Upper lobe of left lung (tissue), 6 donors: ENCODE measurements around the gene MVB12B. TPM values are rescaled to one million over a fixed set of nuclear protein-coding genes. Genes with fewer than 3 reads are reported as not detected.

Experiments
- ATAC-seq, 2 donors: fragments of 200-7000 bp; cut with Tn5 transposase; one replicate each; pipeline ENCODE4 v1.9.1; 2022; ENCODE audit warnings: mild to moderate bottlenecking in 2 of 2, moderate library complexity in 2 of 2; ENCODE audit not compliant: low FRiP score in 2 of 2
- DNase-seq, 2 donors: peaks; one replicate each; pipeline ENCODE4 v3.0.0-alpha.2; 2019 to 2020
- H3K27ac ChIP-seq, 4 donors: fragments of 200-600 bp; sonication (generic); one replicate each; pipeline ENCODE4 v1.5.1; 2016 to 2019
- H3K27me3 ChIP-seq, 4 donors: fragments of 200-600 bp; sonication (generic); one replicate each; pipeline ENCODE4 v1.5.1; 2017 to 2019
- H3K36me3 ChIP-seq, 4 donors: fragments of 200-600 bp; sonication (generic); one replicate each; pipeline ENCODE4 v1.5.1; 2016 to 2019
- H3K4me1 ChIP-seq, 4 donors: fragments of 200-600 bp; sonication (generic); one replicate each; pipeline ENCODE4 v1.5.1; 2018 to 2019
- H3K4me3 ChIP-seq, 4 donors: fragments of 200-600 bp; sonication (generic); one replicate each; pipeline ENCODE4 v1.5.1; 2017 to 2019; ENCODE audit warnings: mild to moderate bottlenecking in 2 of 4, moderate library complexity in 1 of 4
- H3K9me3 ChIP-seq, 4 donors: fragments of 200-600 bp; sonication (generic); one replicate each; pipeline ENCODE4 v1.5.1; 2018 to 2019
- EP300 ChIP-seq, 4 donors: sonication (generic); formaldehyde crosslinking; IDR thresholded peaks; one replicate each; pipeline ENCODE4 v1.5.1; 2017; ENCODE audit warnings: antibody characterized with exemption in 4 of 4, control low read depth in 2 of 4
- POLR2A ChIP-seq, 4 donors: fragments of 450-650 bp; IDR thresholded peaks; one replicate each; pipeline ENCODE4 v1.5.1; 2016 to 2017; ENCODE audit warnings: antibody characterized with exemption in 4 of 4, mild to moderate bottlenecking in 2 of 4
- POLR2AphosphoS5 ChIP-seq, 2 donors: sonication (generic); formaldehyde crosslinking; IDR thresholded peaks; one replicate each; pipeline ENCODE4 v1.5.1; 2017; ENCODE audit warnings: antibody characterized with exemption in 2 of 2
- WGBS, 2 donors: methylation state at CpG; one replicate each; pipeline ENCODE4 v1.1.5; 2017 to 2018; 5-methylcytosine and 5-hydroxymethylcytosine counted together
- total RNA-seq, 6 donors: library from RNA; depleted of rRNA in 4 of 6; stranded (reverse); fragments of >200 nt in 4 of 6; gene quantifications; one replicate each; pipeline versions ENCODE4 v1.1.0 to v1.2.1, GENCODE V29; 2016 to 2021
- TF ChIP-seq, protein P1 (sequence below), 6 experiments: fragments of 450-650 bp in 4 of 6; fragments of 200-600 bp in 2 of 6; sonication (generic) in 2 of 6; IDR thresholded peaks; one replicate each; pipeline ENCODE4 v1.5.1; 2016 to 2019; ENCODE audit warnings: antibody characterized with exemption in 6 of 6
- donor health status: DM: no; HTN: no; CAD: no; lungs with moderate emphysema.
- donor health status: DM: no; HTN: yes; CAD: no; lungs with severe emphysema.

MVB12B gene
- total RNA-seq, 6 donors from 2014 or later, result 36.7 to 60.7 (median 41.0) TPM

DNA sequence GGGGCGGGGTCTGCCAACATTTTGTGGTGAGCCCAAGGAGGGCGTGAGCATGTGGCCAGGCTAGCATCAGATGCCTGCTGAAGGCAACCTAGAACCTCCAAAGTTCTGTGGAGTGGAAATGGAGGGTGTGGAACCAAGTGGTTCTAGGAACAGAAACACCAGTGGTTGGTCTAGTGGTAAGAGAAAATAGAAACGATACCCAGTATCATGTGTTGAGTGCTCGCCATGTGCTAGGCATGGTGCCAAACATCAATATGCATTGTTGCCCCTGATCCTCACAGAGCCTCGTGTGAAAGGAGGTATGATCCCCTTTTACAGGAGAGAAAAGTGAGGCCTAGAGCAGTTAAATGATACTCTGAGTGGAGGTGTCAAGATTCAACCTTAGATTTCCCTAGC, 31.5 kb upstream of the MVB12B start:
- H3K4me3 ChIP-seq, result no peak overlapping the region
- 80 to 83% methylated on average over 4 to 5 of the region's 5 CpGs for WGBS, 2 donors
- H3K27me3 ChIP-seq, result no peaks in the 10 kb centered on the region

DNA sequence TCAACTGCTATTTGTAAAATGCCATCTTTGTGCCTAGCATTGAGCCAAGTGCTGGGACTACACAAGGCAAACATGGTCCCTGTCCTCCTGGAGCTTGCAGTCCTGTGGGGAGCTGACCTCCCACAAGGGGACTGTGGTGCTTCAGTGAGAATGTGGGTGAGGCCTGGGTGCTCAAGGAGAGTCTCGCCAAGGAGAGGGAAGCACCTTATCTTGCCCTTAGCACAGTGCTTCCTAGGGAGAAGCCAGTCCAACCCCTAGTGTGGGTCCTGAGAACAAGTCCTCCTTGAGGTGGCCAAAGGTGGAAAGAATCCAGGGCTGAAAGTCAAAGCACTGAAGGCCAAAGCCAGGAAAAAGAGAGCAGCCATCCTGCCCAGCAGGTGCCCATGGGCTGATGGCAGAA, 31.1 kb upstream of the MVB12B start:
- Histone ChIP-seq H3K4me3 (no peak overlapping the region), H3K4me1 (no peaks in the 10 kb centered on the region), H3K36me3 (no peaks in the 10 kb centered on the region), H3K9me3 (no peaks in the 10 kb centered on the region), H3K27me3 (no peaks in the 10 kb centered on the region), H3K27ac (no peak overlapping the region)
- DNase-seq (no peak), ATAC-seq (no peak)
- TF ChIP-seq POLR2AphosphoS5 (IDR thresholded peaks at IDR 0.05), result no peak
- TF ChIP-seq, protein P1, sequence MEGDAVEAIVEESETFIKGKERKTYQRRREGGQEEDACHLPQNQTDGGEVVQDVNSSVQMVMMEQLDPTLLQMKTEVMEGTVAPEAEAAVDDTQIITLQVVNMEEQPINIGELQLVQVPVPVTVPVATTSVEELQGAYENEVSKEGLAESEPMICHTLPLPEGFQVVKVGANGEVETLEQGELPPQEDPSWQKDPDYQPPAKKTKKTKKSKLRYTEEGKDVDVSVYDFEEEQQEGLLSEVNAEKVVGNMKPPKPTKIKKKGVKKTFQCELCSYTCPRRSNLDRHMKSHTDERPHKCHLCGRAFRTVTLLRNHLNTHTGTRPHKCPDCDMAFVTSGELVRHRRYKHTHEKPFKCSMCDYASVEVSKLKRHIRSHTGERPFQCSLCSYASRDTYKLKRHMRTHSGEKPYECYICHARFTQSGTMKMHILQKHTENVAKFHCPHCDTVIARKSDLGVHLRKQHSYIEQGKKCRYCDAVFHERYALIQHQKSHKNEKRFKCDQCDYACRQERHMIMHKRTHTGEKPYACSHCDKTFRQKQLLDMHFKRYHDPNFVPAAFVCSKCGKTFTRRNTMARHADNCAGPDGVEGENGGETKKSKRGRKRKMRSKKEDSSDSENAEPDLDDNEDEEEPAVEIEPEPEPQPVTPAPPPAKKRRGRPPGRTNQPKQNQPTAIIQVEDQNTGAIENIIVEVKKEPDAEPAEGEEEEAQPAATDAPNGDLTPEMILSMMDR (IDR thresholded peaks at IDR 0.05), result no peak
- TF ChIP-seq EP300 (IDR thresholded peaks at IDR 0.05), result no peak
- no peak for TF ChIP-seq POLR2A (IDR thresholded peaks at IDR 0.05)
- 100% methylated on average over 1 of the region's 1 CpG; no CpG with 5 or more reads in 1 of the 2 donors for WGBS, 2 donors

More for the DNA sequence above, 31.5 kb upstream of the MVB12B start:
- no peaks in the 10 kb centered on the region for H3K4me1 ChIP-seq
- no peaks in the 10 kb centered on the region for H3K36me3 ChIP-seq
- no peaks in the 10 kb centered on the region for H3K9me3 ChIP-seq
- TF ChIP-seq POLR2AphosphoS5 (IDR thresholded peaks at IDR 0.05), result no peak
- TF ChIP-seq, protein P1 (IDR thresholded peaks at IDR 0.05), result no peak
- no peak for TF ChIP-seq EP300 (IDR thresholded peaks at IDR 0.05)
- no peak for TF ChIP-seq POLR2A (IDR thresholded peaks at IDR 0.05)
- DNase-seq (no peak), ATAC-seq (no peak)
- no peak overlapping the region for H3K27ac ChIP-seq

- no peaks in the 10 kb centered on the region for H3K36me3 ChIP-seq
- H3K9me3 ChIP-seq, result no peaks in the 10 kb centered on the region
- DNase-seq, result peak in 1 of 2 donors; percentile 60
- TF ChIP-seq POLR2A (IDR thresholded peaks at IDR 0.05), result no peak
- TF ChIP-seq POLR2AphosphoS5 (IDR thresholded peaks at IDR 0.05), result no peak
- TF ChIP-seq, protein P1 (IDR thresholded peaks at IDR 0.05), result no peak
- TF ChIP-seq EP300 (IDR thresholded peaks at IDR 0.05), result no peak
- H3K27ac ChIP-seq, result no peak overlapping the region
- no peaks in the 10 kb centered on the region for H3K27me3 ChIP-seq
- 73 to 76% methylated on average over 16 of the region's 17 CpGs for WGBS, 2 donors
- H3K4me3 ChIP-seq, result no peak overlapping the region
- H3K4me1 ChIP-seq, result no peaks in the 10 kb centered on the region
- no peak for ATAC-seq
Observed at GRCh38 chr9:126295936-126296600, 30.6 kb upstream of the MVB12B start.

- no peak for ATAC-seq
- no peaks in the 10 kb centered on the region for H3K27me3 ChIP-seq
- 97 to 98% methylated on average over 6 of the region's 6 CpGs for WGBS, 2 donors
- no peak overlapping the region for H3K27ac ChIP-seq
- H3K4me1 ChIP-seq, result no peaks in the 10 kb centered on the region
- TF ChIP-seq, protein P1 (IDR thresholded peaks at IDR 0.05), result no peak
- TF ChIP-seq POLR2A (IDR thresholded peaks at IDR 0.05) (no peak), EP300 (IDR thresholded peaks at IDR 0.05) (no peak), POLR2AphosphoS5 (IDR thresholded peaks at IDR 0.05) (no peak)
- DNase-seq, result no peak
- H3K4me3 ChIP-seq, result no peak overlapping the region
- H3K36me3 ChIP-seq, result no peaks in the 10 kb centered on the region
- no peaks in the 10 kb centered on the region for H3K9me3 ChIP-seq
Observed at GRCh38 chr9:126296687-126297086, 29.9 kb upstream of the MVB12B start.

DNA sequence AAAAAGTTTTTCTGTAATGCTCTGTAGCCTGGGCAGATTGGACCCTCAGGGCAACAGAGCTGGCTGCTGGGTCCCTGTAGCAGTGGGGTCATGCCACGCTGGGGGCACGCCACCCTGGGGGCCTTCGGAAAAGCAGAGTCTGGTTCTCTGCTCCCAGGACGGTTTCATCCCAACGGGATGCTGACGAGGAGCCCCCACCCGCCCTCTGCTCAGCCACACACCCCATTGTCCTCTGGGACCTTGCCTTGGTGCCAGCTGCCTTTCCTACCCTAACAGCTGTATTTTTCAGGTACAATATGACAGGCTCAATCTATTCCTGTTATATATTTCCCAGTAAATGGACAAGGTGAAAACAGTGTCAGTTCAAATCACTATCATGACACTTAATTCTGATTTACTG, 29.0 kb upstream of the MVB12B start:
- WGBS, 2 donors, result 78 to 91% methylated on average over 7 of the region's 7 CpGs
- ATAC-seq (no peak), DNase-seq (peak in 1 of 2 donors; percentile 41)

More for the DNA sequence above, 29.0 kb upstream of the MVB12B start:
- Histone ChIP-seq H3K27ac (no peak overlapping the region), H3K4me3 (no peak overlapping the region), H3K4me1 (peaks cover 0 to 7% (median 3%) of the 10 kb centered on the region in 4 donors), H3K27me3 (no peaks in the 10 kb centered on the region), H3K36me3 (no peaks in the 10 kb centered on the region), H3K9me3 (no peaks in the 10 kb centered on the region)
- TF ChIP-seq POLR2AphosphoS5 (IDR thresholded peaks at IDR 0.05) (no peak), EP300 (IDR thresholded peaks at IDR 0.05) (no peak), POLR2A (IDR thresholded peaks at IDR 0.05) (no peak)
- TF ChIP-seq, protein P1 (IDR thresholded peaks at IDR 0.05), result no peak
